Measurements from ENCODE around the gene AK2. TPM values are rescaled to one million over a fixed set of nuclear protein-coding genes. Genes with fewer than 3 reads are reported as not detected.
"Not testable (repeated sequence)": the region's sequence is repeated elsewhere in the genome, so short reads cannot be mapped to it uniquely, and the experiment has no call there.

Gene AK2
- total RNA-seq, 1 experiment from 2014 or later = 159 TPM

- Histone ChIP-seq H3K14ac (ENCODE audit: insufficient read depth, low read length) (no peak overlapping the region), H4K20me1 (ENCODE audit: control insufficient read depth, insufficient read depth, insufficient read length) (no peaks in the 10 kb centered on the region), H2BK12ac (ENCODE audit: insufficient read length, low read depth, low read length) (no peak overlapping the region), H2AFZ (ENCODE audit: low read length) (no peak overlapping the region), H4K91ac (ENCODE audit: insufficient read length, low read depth, low read length) (no peak overlapping the region), H3K79me1 (ENCODE audit: insufficient read depth, low read depth, low read length, poor library complexity, severe bottlenecking) (peaks cover 9% of the 10 kb centered on the region), H2BK15ac (ENCODE audit: low read depth, low read length) (no peak overlapping the region), H4K5ac (ENCODE audit: insufficient read length, low read depth, low read length) (no peak overlapping the region), H3K23ac (ENCODE audit: insufficient read length, low read depth, low read length) (no peak overlapping the region), H3K4me1 (ENCODE audit: insufficient read depth, low read length) (no peaks in the 10 kb centered on the region; the same call in 1 of the 2 replicates), H2AK5ac (ENCODE audit: insufficient read length, low read length) (no peak overlapping the region), H3K4ac (ENCODE audit: low read depth, low read length) (no peak overlapping the region), H4K8ac (replicated peaks; ENCODE audit: insufficient read length, low read depth, low read length) (no peak overlapping the region), H3K27ac (ENCODE audit: insufficient read length, low read depth, low read length) (no peak overlapping the region), H2BK120ac (ENCODE audit: low read depth, low read length, poor library complexity, severe bottlenecking) (no peak overlapping the region), H3K18ac (ENCODE audit: insufficient read length, low read depth, low read length) (no peak overlapping the region), H3K79me2 (ENCODE audit: insufficient read depth, low read length) (peaks cover 9% of the 10 kb centered on the region; the same call in 1 of the 2 replicates), H3K23me2 (ENCODE audit: insufficient read length, low read depth, low read length, poor library complexity, severe bottlenecking) (no peaks in the 10 kb centered on the region), H3K9ac (ENCODE audit: extremely low read depth, insufficient read length, low read length) (no peak overlapping the region), H2BK5ac (ENCODE audit: insufficient read length, low read length) (no peak overlapping the region), H3T11ph (ENCODE audit: low read length) (no peak overlapping the region), H2BK20ac (ENCODE audit: low read depth, low read length, poor library complexity, severe bottlenecking) (no peak overlapping the region), H3K27me3 (ENCODE audit: insufficient read depth, low read length) (no peaks in the 10 kb centered on the region), H3K9me3 (ENCODE audit: control insufficient read depth, low read depth, low read length) (no peaks in the 10 kb centered on the region), H3K4me2 (ENCODE audit: insufficient read depth, insufficient read length, low read length) (no peak overlapping the region), H3K56ac (ENCODE audit: insufficient read length, low read depth, low read length) (no peak overlapping the region)
- no peak overlapping the region for H3K4me3 Mint-ChIP-seq
- peaks cover 21 to 22% of the 10 kb centered on the region in 2 experiments for H3K4me1 Mint-ChIP-seq
- no peak for TF ChIP-seq CTCF (conservative IDR thresholded peaks at IDR 0.05)
- H3K27ac Mint-ChIP-seq = no peak overlapping the region
- no peaks in the 10 kb centered on the region for H3K9me3 Mint-ChIP-seq
- no CpG with 5 or more reads among the region's 1 CpG for WGBS (ENCODE audit: extremely low coverage, insufficient read length, low lambda C conversion rate)
- no peak for DNase-seq
- no peaks in the 10 kb centered on the region for H3K27me3 Mint-ChIP-seq (ENCODE audit: low read depth)
- peaks cover 15 to 53% (median 42%) of the 10 kb centered on the region in 3 experiments; a peak in 6 of 7 replicates for H3K36me3 Mint-ChIP-seq (ENCODE audit: insufficient read depth in 1 of 3, low read depth in 3 of 3)
Measured at GRCh38 chr1:33025180-33025569, 11.5 kb downstream of the AK2 start.

GRCh38 chr1:33024430-33025179 is 12.1 kb downstream of the AK2 start:
- H3K27ac Mint-ChIP-seq; H2BK120ac ChIP-seq (ENCODE audit: low read depth, low read length, poor library complexity, severe bottlenecking); H3T11ph ChIP-seq (ENCODE audit: low read length); H3K4ac ChIP-seq (ENCODE audit: low read depth, low read length); H2AFZ ChIP-seq (ENCODE audit: low read length); H3K27ac ChIP-seq (ENCODE audit: insufficient read length, low read depth, low read length); DNase-seq; H3K4me1 ChIP-seq (ENCODE audit: insufficient read depth, low read length); H3K79me1 ChIP-seq (ENCODE audit: insufficient read depth, low read depth, low read length, poor library complexity, severe bottlenecking); H3K23ac ChIP-seq (ENCODE audit: insufficient read length, low read depth, low read length); H3K23me2 ChIP-seq (ENCODE audit: insufficient read length, low read depth, low read length, poor library complexity, severe bottlenecking); H3K18ac ChIP-seq (ENCODE audit: insufficient read length, low read depth, low read length); H2BK12ac ChIP-seq (ENCODE audit: insufficient read length, low read depth, low read length); H4K91ac ChIP-seq (ENCODE audit: insufficient read length, low read depth, low read length); H3K9me3 ChIP-seq (ENCODE audit: control insufficient read depth, low read depth, low read length); H3K56ac ChIP-seq (ENCODE audit: insufficient read length, low read depth, low read length); H2BK15ac ChIP-seq (ENCODE audit: low read depth, low read length); H2AK5ac ChIP-seq (ENCODE audit: insufficient read length, low read length); H3K14ac ChIP-seq (ENCODE audit: insufficient read depth, low read length); H3K27me3 ChIP-seq (ENCODE audit: insufficient read depth, low read length); H3K4me3 Mint-ChIP-seq; H3K4me2 ChIP-seq (ENCODE audit: insufficient read depth, insufficient read length, low read length); H4K8ac ChIP-seq (replicated peaks; ENCODE audit: insufficient read length, low read depth, low read length); H4K5ac ChIP-seq (ENCODE audit: insufficient read length, low read depth, low read length); H2BK5ac ChIP-seq (ENCODE audit: insufficient read length, low read length); H3K27me3 Mint-ChIP-seq (ENCODE audit: low read depth); H4K20me1 ChIP-seq (ENCODE audit: control insufficient read depth, insufficient read depth, insufficient read length); H3K9ac ChIP-seq (ENCODE audit: extremely low read depth, insufficient read length, low read length); H3K9me3 Mint-ChIP-seq; H2BK20ac ChIP-seq (ENCODE audit: low read depth, low read length, poor library complexity, severe bottlenecking); H3K79me2 ChIP-seq (ENCODE audit: insufficient read depth, low read length): not testable (repeated sequence)
- Mint-ChIP-seq H3K4me1 (peaks cover 21 to 25% of the 10 kb centered on the region in 2 experiments), H3K36me3 (ENCODE audit: insufficient read depth in 1 of 3, low read depth in 3 of 3) (peaks cover 18 to 57% (median 47%) of the 10 kb centered on the region in 3 experiments; a peak in 6 of 7 replicates)
- no CpG with 5 or more reads among the region's 6 CpGs for WGBS (ENCODE audit: extremely low coverage, insufficient read length, low lambda C conversion rate)
